Measurements from ENCODE around the gene AHNAK.

- no peak for TF ChIP-seq REST (IDR thresholded peaks at IDR 0.05)
- TF ChIP-seq POLR2A (IDR thresholded peaks at IDR 0.05; ENCODE audit: low read length), result no peak
- TF ChIP-seq CEBPB (IDR thresholded peaks at IDR 0.05), result no peak
- TF ChIP-seq CTCF (IDR thresholded peaks at IDR 0.05), result no peak
- no peak for TF ChIP-seq NR3C1 (IDR thresholded peaks at IDR 0.05)
- no peak for TF ChIP-seq BHLHE40 (IDR thresholded peaks at IDR 0.05; ENCODE audit: low read depth, low read length)
- TF ChIP-seq JUNB (IDR thresholded peaks at IDR 0.05), result no peak
- TF ChIP-seq RAD21 (conservative IDR thresholded peaks at IDR 0.05 in 1 of 2, IDR thresholded peaks at IDR 0.05 in 1 of 2), result no peak
Observed at GRCh38 chr11:62420882-62421281, 125.7 kb downstream of the AHNAK start.

Measured in A549 (cell line).